HG03460 (cell line): ENCODE data around the gene TLDC2.
"Not testable (repeated sequence)": the region's sequence is repeated elsewhere in the genome, so short reads cannot be mapped to it uniquely, and the experiment has no call there.

ENCODE experiments used
- ATAC-seq: cut with Tn5 transposase; IDR thresholded peaks from one replicate; pipeline ENCODE4 v1.9.1; 2021; ENCODE audit not compliant: unreplicated experiment

The TLDC2 gene

DNA sequence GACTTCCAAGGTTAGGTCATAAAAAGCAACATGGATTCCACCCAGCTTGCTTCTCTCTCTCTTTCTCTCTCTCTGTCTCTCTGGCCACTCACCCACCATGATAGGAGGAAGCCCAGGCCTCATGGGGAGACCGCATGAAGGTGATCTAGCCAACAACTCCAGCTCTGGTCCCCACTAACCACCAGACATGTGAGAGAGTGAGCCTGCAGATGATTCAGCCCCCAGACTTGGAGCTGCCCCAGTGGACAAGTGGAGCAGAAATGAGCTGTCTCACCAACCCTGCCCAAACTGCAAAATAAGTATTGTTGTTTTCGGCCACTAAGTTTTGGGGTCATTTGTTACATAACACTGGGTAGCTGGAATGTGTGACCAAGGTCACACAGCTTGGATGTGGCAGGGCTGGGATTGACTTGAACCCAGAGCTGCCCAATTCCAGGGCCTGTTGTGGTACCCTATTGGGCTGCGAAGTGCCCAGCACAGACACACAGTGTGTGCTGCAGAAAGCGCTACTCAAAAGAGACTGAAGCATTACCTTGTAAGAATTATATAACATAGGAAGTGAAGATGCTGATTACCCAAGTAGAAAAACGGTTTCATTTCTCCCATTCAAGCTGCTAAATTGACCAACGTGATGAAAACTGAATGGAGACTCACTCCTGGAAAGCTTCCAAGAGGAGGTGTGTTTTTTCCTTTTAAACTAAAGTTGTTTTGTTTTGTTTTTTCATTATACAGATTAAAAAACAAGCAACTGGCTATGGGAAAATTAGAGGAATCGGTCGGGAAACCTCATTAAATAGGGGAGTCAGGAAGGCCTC, 9.1 kb upstream of the TLDC2 start:
- ATAC-seq: no peak

DNA sequence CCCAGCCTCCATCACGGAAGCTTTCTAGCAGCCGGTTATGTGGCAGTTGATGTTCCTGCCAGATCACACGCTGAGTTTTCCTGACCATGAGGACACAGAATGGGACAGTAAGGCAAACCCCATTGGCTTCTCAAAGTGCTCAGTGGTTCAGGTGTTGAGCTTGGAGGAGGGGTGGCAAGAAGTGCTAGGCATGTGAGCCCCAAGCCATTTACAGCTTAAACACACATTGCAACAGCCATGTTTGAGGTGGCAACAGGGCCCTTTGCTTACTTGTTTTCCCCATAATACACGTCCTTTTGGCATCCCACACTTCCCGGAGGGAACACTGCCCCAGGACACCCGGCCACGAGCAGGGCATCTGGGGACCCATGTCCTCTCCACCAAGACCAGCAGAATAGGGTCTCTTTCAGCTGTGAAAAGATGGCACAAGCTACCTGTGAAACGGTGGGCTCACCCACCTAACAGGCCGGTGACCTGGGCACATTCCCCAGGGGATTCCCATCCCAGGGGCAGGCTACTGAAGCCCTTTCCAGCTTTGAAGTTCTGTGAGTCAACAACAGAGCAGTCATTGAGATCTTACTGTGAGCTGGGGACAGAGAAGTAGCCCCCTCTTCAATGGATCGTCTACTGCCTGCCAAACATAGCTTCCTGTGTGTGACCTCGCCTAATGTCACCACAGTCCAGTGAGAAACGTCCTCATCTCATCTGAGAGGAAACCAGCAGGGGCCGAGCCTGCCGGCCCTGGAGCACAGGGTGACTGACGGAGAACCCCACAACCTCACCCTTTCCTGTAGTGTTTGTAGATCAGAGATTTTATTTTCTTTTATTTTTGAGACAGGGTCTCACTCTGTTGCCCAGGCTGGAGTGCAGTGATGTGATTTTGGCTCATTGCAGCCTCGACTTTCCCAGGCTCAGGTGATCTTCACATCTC, 4.0 kb upstream of the TLDC2 start:
- ATAC-seq: no peak

DNA sequence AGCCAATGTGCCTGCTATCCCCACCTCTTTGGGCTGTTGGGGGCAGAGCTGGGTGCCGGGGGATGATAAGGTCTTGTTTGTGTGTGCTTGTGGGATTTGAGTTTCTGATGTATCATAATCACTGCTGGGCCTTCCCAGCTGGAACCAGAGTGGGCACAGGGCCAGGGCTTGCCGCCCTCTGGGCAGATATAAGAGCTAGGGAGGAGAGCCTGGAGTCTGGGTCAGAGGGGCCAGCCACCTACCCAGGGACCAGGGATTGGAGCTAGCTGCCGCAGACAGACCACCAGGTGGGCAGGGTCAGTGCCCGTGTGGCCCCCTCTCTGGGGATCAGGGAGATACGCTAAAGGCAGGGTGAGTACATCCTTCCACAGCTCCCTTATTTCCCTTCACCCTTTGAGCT, 3.1 kb upstream of the TLDC2 start:
- ATAC-seq: no peak

DNA sequence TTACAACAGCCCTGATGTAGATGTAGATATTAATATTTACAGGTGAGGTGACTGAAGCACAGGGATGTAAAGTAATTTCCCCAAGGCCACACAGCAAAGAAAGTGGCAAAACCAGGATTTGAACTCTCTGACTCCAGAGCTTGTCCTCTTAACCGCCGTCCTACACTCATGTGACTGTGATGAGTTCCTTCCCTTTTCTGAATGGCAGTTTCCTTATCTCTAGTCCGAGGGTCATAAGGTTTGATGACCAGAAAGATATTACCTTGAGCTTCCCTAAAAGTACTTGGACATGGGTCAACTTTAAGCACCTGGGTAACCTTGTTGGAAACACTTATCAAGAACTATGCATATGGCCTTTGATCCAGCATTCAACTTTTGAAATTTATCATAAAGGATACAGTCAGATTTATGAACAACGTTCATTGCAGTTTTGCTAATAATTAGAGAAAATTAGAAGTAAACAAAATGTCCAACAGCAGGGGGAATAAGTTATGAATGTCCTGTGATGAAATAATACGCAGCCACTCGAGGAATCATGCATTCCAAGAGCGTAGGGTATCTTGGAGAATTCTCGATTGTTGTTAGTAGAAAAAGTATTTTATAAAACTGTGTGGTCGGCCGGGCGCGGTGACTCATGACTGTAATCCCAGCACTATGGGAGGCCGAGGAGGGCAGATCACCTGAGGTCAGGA, 2.3 kb upstream of the TLDC2 start:
- no peak for ATAC-seq

DNA sequence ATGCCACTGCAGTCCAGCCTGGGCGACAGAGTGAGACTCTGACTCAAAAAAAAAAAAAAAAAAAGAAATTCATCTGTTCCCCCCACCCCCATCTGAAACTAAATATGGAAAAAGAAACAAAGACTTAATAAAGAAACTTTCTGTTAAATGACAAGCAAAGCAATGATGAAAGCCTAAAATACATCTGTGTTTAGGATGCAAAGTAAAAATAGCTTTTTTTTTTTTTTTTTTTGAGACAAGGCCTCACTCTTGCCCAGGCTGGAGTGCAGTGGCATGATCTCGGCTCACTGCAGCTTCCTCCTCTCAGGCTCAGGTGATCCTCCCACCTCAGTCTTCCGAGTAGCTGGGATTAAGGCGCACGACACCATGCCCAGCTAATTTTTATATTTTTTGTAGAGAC, 845 bp upstream of the TLDC2 start:
- ATAC-seq: not testable (repeated sequence)

DNA sequence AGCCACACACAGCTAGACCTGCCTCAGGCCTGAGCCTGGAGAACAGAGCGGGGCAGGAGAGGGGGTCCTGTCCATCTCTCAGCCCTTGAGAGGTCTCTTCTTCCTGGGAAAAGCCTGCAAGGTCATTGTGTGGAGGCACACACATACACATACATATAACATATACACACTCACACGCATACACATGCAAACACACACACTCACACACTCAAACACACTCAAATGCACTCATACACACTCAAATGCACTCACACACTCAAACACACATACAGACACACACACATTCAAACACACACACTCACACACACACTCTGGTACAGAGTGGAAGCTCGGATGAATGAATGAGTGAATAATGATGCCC, 515 bp downstream of the TLDC2 start:
- no peak for ATAC-seq

DNA sequence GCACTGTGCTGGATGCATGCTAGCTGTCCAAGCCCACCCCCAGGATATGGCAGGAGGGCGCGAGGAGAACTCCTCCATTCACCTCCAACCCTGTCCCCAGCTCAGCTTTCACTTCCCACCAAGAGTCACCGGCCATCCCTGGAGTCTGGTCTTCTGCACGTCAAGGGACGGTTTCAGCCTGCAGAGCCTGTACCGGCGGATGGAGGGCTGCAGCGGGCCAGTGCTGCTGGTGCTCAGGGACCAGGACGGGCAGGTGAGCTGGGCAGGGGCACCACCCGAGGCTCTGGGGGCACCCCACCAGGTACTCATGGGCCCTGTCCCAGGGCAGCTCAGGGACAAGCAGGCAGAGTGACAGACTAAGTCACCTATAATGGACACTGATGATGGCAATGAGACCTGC, 3.0 kb downstream of the TLDC2 start:
- ATAC-seq: no peak

DNA sequence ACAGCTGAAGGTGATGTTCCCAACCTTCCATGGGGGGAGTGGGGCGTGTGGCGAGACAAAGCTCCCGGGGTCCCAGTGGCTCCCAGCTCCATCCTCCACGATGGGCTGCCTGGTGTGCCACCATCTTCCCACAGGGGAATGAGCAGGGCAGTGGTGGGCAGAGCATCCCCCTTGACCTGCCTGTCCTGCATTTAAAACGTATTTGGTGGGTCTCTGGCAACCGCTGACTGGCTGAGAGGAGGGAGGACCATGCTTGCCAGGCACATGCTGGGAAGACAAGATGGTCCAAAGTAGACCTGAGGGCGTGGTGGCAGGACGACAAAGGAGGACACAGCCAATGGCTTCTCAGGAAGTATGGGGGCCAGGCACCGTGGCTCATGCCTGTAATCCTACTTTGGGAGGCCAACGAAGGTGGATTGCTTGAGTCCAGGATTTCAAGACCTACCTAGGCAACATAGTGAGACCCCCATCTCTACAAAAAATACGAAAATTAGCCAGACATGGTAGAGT, 4.9 kb downstream of the TLDC2 start:
- no peak for ATAC-seq

DNA sequence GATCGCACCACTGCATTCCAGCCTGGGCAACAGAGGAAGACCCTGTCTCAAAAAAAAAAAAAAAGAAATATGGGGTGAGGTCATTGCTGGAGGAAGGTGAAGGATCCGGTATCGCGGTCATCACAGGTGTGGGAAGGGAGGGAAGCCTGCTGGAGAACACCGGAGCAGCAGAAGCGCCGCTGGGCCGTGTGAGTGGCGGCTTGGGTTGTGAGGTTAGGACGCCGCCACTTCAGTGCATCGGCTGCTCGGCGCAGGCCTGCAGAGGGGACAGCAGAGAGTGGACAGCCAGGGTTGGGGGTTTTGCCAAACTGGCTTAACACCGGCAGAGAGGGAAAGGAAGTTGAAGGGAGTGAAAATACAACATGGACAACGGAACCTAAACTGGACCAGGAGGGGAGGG, 5.4 kb downstream of the TLDC2 start:
- no peak for ATAC-seq

DNA sequence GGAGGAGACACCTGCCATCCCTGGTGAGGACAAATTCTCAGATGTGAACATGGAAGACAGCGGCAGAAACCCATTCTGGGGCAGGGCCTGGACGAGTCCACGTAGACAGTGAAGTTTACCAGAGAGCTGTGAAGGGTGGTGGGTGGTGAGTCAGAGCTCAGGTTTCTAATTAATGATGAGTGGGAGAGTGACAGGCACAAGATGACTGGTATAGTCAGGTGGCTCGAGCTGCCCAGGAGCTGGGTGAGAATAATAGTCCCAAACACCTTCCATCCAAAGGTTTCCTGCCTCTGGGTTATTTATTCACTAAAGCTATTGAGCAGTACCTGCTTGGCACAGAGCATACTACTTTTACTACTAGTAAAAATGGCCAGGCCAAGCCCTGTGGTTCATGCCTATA, 6.0 kb downstream of the TLDC2 start:
- ATAC-seq: no peak

DNA sequence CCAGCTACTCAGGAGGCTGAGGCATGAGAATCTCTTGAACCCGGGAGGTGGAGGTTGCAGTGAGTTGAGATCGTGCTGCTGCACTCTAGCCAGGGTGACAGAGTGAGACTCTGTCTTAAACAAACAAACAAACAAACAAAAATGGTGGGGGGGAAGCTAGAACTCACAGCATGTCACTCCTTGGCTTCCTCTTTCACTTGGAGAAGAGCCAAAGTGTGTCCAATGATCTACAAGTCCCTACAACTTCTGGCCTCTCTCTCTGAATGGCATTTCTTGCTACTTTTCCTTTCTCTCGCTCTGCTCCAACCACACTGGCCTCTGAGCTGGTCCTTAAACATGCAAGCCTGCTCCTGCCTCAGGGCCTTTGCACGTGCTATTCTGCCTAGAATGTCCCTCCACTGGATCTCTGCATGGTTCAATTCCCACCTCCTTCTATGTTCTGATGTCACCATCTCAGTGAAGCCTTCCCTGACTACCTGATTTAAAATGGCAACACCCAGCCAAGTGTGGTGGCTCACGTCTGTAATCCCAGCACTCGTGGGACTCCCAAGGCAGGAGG, 8.1 kb downstream of the TLDC2 start:
- ATAC-seq: no peak

DNA sequence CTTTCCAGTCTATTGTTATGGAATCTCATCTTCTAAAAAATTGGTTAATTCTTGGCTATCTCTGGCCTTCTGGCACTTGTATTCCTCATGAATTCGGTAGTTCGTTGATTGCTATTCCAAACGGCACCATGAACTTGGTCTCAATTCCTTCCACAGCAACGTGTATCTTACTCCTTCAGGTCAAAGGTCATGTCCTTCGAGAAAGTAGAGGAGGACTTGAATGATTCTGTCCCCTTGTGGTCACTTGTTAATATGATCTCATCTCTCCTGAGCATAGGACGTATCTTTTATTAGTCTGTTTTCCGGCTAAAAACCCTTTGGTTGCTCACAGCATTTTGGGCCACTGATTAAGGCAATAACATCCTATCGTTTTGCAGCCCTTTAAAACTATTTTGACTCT, 9.4 kb downstream of the TLDC2 start:
- no peak for ATAC-seq

DNA sequence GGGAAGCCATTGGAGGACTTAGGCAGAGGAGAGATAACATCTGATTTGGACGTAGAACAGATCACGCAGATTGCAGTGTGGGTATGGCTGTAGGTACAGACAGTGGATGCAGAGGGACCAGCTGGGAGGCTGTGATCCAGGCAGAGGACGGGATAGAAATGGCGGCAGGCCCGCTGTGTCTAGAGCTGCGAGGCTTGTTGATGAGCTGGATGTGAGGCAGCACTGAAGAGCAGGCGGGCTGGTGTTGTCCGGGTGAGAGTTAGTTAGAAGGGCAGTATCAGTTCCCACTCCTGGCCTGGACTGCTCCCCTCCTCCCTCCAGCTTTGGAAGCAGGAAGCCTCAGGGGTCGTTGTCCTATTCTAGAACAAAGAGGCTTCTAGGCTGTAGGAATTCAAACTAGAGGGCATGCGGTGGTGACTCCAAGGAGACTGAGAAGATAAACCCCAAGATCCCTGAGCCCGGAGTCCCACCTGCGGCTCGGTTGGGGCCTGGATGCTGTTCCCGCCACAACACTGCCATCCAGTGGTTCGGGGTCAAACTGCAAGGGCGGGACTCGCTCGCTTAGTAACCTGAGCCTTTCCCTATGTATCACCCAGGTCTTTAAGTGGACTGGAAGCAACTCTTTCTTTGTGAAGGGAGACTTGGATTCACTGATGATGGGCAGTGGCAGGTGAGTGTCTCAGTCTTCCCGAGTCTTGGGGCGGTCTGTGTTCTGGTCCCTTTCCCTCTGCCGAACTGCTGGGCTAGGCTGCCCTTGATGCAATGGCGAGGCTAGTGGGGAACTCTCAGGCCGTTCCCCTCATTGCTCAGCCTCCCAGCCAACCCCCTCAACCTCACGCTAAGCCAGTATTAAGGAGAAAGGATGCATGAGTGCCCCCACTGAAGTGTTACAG, 11.2 kb downstream of the TLDC2 start:
- ATAC-seq: no peak

DNA sequence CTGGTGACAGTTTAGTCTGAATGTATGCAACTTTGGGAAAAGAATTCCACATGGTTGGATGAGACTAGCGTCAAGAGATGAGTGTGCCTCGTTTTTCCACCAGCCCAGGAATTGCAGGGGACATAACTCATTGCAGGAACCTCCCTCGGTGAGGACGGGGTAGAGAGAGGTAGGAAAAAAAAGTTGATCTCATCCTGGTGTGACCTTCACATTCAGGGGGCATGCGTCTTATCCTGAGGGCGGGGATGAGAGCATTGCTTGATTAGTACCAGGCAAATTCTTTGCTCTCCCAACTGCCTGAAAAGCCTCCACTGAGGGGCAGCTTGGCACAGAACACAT, 11.8 kb downstream of the TLDC2 start:
- ATAC-seq: no peak

DNA sequence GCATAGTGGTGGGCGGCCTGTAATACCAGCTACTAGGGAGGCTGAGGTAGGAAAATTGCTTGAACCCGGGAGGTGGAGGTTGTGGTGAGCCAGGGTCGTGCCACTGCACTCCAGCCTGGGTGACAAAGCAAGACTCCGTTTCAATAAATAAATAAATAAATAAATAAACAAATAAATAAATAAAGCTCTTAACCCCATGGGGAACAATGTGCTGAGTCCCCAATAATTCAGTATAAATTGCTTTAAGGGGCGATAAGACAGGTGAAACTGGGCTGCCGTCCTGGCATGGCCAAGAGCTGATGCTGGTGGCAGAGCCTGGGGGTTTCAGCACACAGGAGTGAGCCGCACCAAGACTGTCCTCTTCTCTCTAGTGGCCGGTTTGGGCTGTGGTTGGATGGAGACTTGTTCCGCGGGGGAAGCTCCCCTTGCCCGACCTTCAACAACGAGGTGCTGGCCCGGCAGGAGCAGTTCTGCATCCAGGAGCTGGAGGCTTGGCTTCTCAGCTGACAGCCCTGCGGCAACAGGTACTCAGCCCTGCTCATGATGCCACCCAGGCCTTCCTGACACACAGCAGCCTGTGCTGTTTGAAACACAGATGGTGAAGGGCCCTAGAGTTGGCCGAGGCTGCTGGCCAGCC, 13.1 kb downstream of the TLDC2 start:
- no peak for ATAC-seq

DNA sequence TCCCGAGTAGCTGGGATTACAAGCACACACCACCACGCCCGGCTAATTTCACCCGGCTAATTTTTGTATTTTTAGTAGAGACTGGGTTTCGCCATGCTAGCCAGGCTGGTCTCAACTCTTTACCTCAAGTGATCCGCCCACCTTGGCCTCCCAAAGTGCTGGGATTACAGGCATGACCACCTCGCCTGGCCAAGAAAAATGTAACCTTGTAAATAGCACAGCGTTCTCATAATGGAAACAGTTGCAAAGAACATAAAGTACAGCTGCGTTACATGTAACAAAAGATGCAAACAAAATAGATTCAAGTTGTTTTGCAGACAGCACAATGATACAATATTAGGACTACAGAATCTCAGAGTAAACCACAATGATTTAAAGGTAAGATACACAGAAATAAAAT, 14.6 kb downstream of the TLDC2 start:
- ATAC-seq: no peak

DNA sequence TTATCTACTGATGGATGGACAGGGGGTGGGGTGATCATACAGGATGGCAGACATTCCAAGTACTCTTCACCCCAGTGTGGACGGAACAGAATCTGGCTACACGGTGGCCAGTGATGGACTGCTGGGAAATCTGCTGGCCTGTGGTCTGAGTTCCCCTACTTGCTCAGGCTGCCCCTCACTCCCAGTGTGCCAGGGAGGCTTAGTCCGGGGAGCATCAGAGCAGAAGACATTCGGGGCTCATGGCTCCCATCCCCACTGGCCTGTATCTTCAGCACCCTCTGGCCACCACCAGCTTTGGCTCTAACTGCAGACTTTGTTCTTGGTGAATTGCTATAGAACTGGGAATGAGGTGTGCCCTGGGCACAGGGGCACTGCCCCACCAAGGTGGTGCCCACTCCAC, 15.3 kb downstream of the TLDC2 start:
- ATAC-seq: no peak

DNA sequence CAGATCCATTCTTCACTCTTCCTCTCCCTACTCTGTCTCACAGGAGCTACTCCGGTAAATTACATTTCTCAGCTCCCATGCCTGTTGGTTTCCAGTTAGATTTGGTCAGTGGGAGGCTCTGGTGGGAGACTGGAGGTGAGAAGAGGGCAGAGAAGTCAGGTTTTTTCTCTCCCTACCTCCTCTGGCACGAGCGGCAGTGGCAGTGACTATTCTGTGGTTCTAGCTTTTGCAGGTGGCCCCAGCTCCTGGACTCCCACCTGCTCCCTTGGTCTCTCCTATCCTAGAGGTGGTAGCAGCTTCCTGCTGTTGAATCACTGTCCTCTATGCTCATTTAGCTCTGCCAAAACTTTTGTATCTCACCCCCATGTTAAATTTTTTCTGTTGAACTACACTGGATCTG, 17.9 kb downstream of the TLDC2 start:
- no peak for ATAC-seq

DNA sequence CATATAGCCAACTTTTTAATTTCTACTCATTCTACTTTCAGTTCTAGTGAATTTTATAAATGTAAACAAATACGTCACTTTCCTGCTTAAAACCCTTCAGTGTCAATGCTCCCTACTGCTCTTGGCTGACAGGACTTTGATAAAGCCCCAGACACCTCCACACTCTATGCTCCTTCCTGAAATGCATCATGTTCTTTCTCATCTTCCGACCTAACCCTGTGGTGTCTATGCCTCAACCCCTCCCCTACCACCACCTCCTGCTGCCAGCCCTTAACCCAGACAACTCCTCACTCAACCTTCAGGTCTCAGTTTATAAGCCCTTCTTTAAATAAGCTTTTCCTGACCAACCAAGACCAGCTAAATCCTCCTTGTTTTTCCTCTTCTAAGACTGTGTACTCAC, 19.1 kb downstream of the TLDC2 start:
- ATAC-seq: no peak

DNA sequence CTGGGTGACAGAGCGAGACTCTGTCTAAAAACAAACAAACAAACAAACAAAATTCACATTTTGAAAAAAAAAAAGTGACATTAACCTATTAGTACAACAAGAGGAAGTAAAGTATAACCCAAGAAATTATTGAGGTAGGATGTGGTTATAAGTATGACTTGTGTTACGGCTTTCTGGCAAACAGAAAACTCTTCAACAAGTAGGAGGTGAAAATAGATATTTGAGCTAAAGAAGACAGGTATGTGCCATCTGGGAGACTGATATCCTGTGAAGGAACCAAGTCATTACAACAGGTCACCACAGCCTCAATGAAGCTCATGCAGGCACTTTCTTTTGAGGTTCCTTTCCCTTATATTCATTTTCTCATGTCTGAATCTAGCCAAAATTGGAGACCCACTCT, 28.8 kb downstream of the TLDC2 start:
- no peak for ATAC-seq
